ENCODE data around the gene THAP6.

The THAP6 gene

GRCh38 chr4:75496406-75496805 lies 17.9 kb upstream of the THAP6 start:
- Histone ChIP-seq H3K4me1 (ENCODE audit: control insufficient read depth in 1 of 2, insufficient read depth in 2 of 2, low read length in 2 of 2) (no peaks in the 10 kb centered on the region), H4K91ac (ENCODE audit: low read depth, low read length) (no peak overlapping the region), H3K4ac (ENCODE audit: low read depth, low read length) (no peak overlapping the region), H3K4me3 (ENCODE audit: low read depth, low read length) (no peak overlapping the region), H3K27ac (ENCODE audit: low read depth, low read length) (no peak overlapping the region), H3K79me1 (ENCODE audit: low read length) (no peaks in the 10 kb centered on the region), H3K9me3 (ENCODE audit: insufficient read depth, low read depth, low read length) (peaks cover 2% of the 10 kb centered on the region), H3K9ac (ENCODE audit: low read length) (no peak overlapping the region), H3K4me2 (ENCODE audit: low read length) (no peak overlapping the region), H3K36me3 (ENCODE audit: control insufficient read depth in 1 of 2, insufficient read depth in 2 of 2, low read length in 2 of 2) (peaks cover 0 to 3% of the 10 kb centered on the region in 2 experiments), H2BK12ac (ENCODE audit: low read length) (no peak overlapping the region), H3K18ac (ENCODE audit: low read length) (no peak overlapping the region), H2AK5ac (ENCODE audit: low read length) (no peak overlapping the region), H3K14ac (ENCODE audit: low read length) (no peak overlapping the region), H2AFZ (ENCODE audit: insufficient read depth, low read length, poor library complexity) (no peak overlapping the region), H3K79me2 (ENCODE audit: control insufficient read depth, insufficient read depth, low read length, poor library complexity) (no peaks in the 10 kb centered on the region), H2BK5ac (ENCODE audit: low read depth, low read length, poor library complexity) (no peak overlapping the region), H4K12ac (ENCODE audit: low read depth, low read length) (no peak overlapping the region), H3K27me3 (ENCODE audit: insufficient read depth, low read length) (no peaks in the 10 kb centered on the region), H3K23ac (ENCODE audit: low read length) (no peak overlapping the region), H4K8ac (ENCODE audit: low read depth, low read length) (no peak overlapping the region), H2BK120ac (ENCODE audit: insufficient read depth, low read length, poor library complexity) (no peak overlapping the region)
- no peak for DNase-seq
- no CpG with 5 or more reads among the region's 2 CpGs for WGBS (ENCODE audit: extremely low coverage, insufficient coverage, insufficient read length)

DNA sequence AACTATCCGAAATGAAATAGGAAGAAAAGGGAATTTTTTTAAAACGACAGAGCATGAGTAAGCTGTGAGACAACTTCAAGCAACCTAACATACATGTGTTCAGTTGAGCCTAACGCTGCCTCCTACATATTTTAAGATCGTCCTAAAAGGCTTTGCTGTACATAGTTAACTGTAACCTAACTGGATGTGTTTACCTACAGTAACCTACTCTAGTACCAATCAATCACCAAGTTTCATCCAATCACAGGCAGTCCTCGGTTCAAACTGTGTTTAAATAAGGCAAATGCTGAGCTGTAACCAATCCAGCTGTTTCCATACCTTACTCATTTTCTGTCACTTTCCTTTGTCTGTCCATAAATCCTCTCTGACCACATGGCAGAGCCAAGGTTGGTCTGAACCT lies 17.1 kb upstream of the THAP6 start:
- Histone ChIP-seq H3K14ac (ENCODE audit: low read length) (no peak overlapping the region), H3K4me3 (ENCODE audit: low read depth, low read length) (no peak overlapping the region), H4K91ac (ENCODE audit: low read depth, low read length) (no peak overlapping the region), H3K79me2 (ENCODE audit: control insufficient read depth, insufficient read depth, low read length, poor library complexity) (no peaks in the 10 kb centered on the region), H3K4me2 (ENCODE audit: low read length) (no peak overlapping the region), H3K18ac (ENCODE audit: low read length) (no peak overlapping the region), H2AK5ac (ENCODE audit: low read length) (no peak overlapping the region), H3K4me1 (ENCODE audit: control insufficient read depth in 1 of 2, insufficient read depth in 2 of 2, low read length in 2 of 2) (no peaks in the 10 kb centered on the region), H2AFZ (ENCODE audit: insufficient read depth, low read length, poor library complexity) (no peak overlapping the region), H3K9ac (ENCODE audit: low read length) (no peak overlapping the region), H3K79me1 (ENCODE audit: low read length) (no peaks in the 10 kb centered on the region), H2BK5ac (ENCODE audit: low read depth, low read length, poor library complexity) (no peak overlapping the region), H4K8ac (ENCODE audit: low read depth, low read length) (no peak overlapping the region), H3K27me3 (ENCODE audit: insufficient read depth, low read length) (no peaks in the 10 kb centered on the region), H2BK120ac (ENCODE audit: insufficient read depth, low read length, poor library complexity) (no peak overlapping the region), H2BK12ac (ENCODE audit: low read length) (no peak overlapping the region), H3K27ac (ENCODE audit: low read depth, low read length) (no peak overlapping the region), H3K4ac (ENCODE audit: low read depth, low read length) (no peak overlapping the region), H3K36me3 (ENCODE audit: control insufficient read depth in 1 of 2, insufficient read depth in 2 of 2, low read length in 2 of 2) (peaks cover 0 to 3% of the 10 kb centered on the region in 2 experiments), H3K23ac (ENCODE audit: low read length) (no peak overlapping the region), H4K12ac (ENCODE audit: low read depth, low read length) (no peak overlapping the region), H3K9me3 (ENCODE audit: insufficient read depth, low read depth, low read length) (peaks cover 2% of the 10 kb centered on the region)
- DNase-seq, result no peak
- WGBS (ENCODE audit: extremely low coverage, insufficient coverage, insufficient read length), result no CpG with 5 or more reads among the region's 5 CpGs

DNA sequence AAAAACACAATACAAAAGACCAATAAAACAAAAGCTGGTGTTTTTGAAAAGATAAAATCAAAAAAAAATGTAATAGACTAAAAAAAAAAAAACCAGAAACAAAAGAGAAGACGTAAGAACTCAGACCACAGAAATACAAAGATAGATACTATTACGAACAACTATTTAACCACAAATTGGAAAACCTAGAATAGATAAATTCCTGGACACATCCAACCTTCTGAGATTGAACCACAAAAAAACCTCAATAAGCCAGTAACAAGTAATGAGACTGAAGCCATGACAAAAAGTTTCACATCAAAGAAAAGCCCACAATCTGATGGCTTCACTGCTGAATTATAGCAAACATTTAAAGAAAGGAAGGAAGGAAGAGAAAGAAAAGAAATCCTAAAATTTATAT lies 16.2 kb upstream of the THAP6 start:
- whole genome bisulfite sequencing (ENCODE audit: extremely low coverage, insufficient coverage, insufficient read length), result no CpG with 5 or more reads among the region's 2 CpGs
- no peaks in the 10 kb centered on the region for H3K4me1 ChIP-seq (ENCODE audit: control insufficient read depth in 1 of 2, insufficient read depth in 2 of 2, low read length in 2 of 2)

GRCh38 chr4:75499900-75500299 lies 14.4 kb upstream of the THAP6 start:
- Histone ChIP-seq H3K18ac (ENCODE audit: low read length) (no peak overlapping the region), H3K9ac (ENCODE audit: low read length) (no peak overlapping the region)

More for the DNA sequence above, 16.2 kb upstream of the THAP6 start:
- Histone ChIP-seq H4K8ac (ENCODE audit: low read depth, low read length) (no peak overlapping the region), H3K9me3 (ENCODE audit: insufficient read depth, low read depth, low read length) (peaks cover 2% of the 10 kb centered on the region), H3K14ac (ENCODE audit: low read length) (no peak overlapping the region), H2AFZ (ENCODE audit: insufficient read depth, low read length, poor library complexity) (no peak overlapping the region), H3K23ac (ENCODE audit: low read length) (no peak overlapping the region), H3K36me3 (ENCODE audit: control insufficient read depth in 1 of 2, insufficient read depth in 2 of 2, low read length in 2 of 2) (peaks cover 0 to 3% of the 10 kb centered on the region in 2 experiments), H3K27ac (ENCODE audit: low read depth, low read length) (no peak overlapping the region), H4K12ac (ENCODE audit: low read depth, low read length) (no peak overlapping the region), H3K27me3 (ENCODE audit: insufficient read depth, low read length) (no peaks in the 10 kb centered on the region), H3K4me3 (ENCODE audit: low read depth, low read length) (no peak overlapping the region), H2BK5ac (ENCODE audit: low read depth, low read length, poor library complexity) (no peak overlapping the region), H3K79me1 (ENCODE audit: low read length) (no peaks in the 10 kb centered on the region), H3K4ac (ENCODE audit: low read depth, low read length) (no peak overlapping the region), H2BK120ac (ENCODE audit: insufficient read depth, low read length, poor library complexity) (no peak overlapping the region), H3K18ac (ENCODE audit: low read length) (no peak overlapping the region), H3K79me2 (ENCODE audit: control insufficient read depth, insufficient read depth, low read length, poor library complexity) (no peaks in the 10 kb centered on the region), H3K9ac (ENCODE audit: low read length) (no peak overlapping the region), H3K4me2 (ENCODE audit: low read length) (no peak overlapping the region), H4K91ac (ENCODE audit: low read depth, low read length) (no peak overlapping the region), H2BK12ac (ENCODE audit: low read length) (no peak overlapping the region), H2AK5ac (ENCODE audit: low read length) (no peak overlapping the region)
- DNase-seq, result no peak

More at GRCh38 chr4:75499900-75500299, 14.4 kb upstream of the THAP6 start:
- Histone ChIP-seq H4K8ac (ENCODE audit: low read depth, low read length) (no peak overlapping the region), H3K9me3 (ENCODE audit: insufficient read depth, low read depth, low read length) (peaks cover 2% of the 10 kb centered on the region), H3K79me1 (ENCODE audit: low read length) (no peaks in the 10 kb centered on the region), H3K14ac (ENCODE audit: low read length) (no peak overlapping the region), H3K27ac (ENCODE audit: low read depth, low read length) (no peak overlapping the region), H2BK120ac (ENCODE audit: insufficient read depth, low read length, poor library complexity) (no peak overlapping the region), H2AK5ac (ENCODE audit: low read length) (no peak overlapping the region), H2BK12ac (ENCODE audit: low read length) (no peak overlapping the region), H3K27me3 (ENCODE audit: insufficient read depth, low read length) (no peaks in the 10 kb centered on the region), H3K23ac (ENCODE audit: low read length) (no peak overlapping the region), H2BK5ac (ENCODE audit: low read depth, low read length, poor library complexity) (no peak overlapping the region), H4K12ac (ENCODE audit: low read depth, low read length) (no peak overlapping the region), H3K36me3 (ENCODE audit: control insufficient read depth in 1 of 2, insufficient read depth in 2 of 2, low read length in 2 of 2) (peaks cover 1 to 3% of the 10 kb centered on the region in 2 experiments), H3K79me2 (ENCODE audit: control insufficient read depth, insufficient read depth, low read length, poor library complexity) (no peaks in the 10 kb centered on the region), H3K4ac (ENCODE audit: low read depth, low read length) (no peak overlapping the region), H3K4me2 (ENCODE audit: low read length) (no peak overlapping the region), H4K91ac (ENCODE audit: low read depth, low read length) (no peak overlapping the region), H2AFZ (ENCODE audit: insufficient read depth, low read length, poor library complexity) (no peak overlapping the region), H3K4me3 (ENCODE audit: low read depth, low read length) (no peak overlapping the region), H3K4me1 (ENCODE audit: control insufficient read depth in 1 of 2, insufficient read depth in 2 of 2, low read length in 2 of 2) (no peaks in the 10 kb centered on the region)
- WGBS (ENCODE audit: extremely low coverage, insufficient coverage, insufficient read length), result no CpG with 5 or more reads among the region's 2 CpGs
- no peak for DNase-seq
